KMS-11 (cell line): ENCODE data around the gene APOM.
A peak's percentile ranks its signal among the peaks of the same experiment; 100 is the strongest.

Source experiments
- H2AFZ ChIP-seq: fragments of 200-600 bp; sonication (generic); 2 replicates; pipeline ENCODE4 v1.6.1; 2016; ENCODE audit warnings: antibody characterized with exemption, mixed run types, low read depth
- H3K27ac ChIP-seq: fragments of 200-600 bp; sonication (generic); 2 replicates; pipeline ENCODE4 v1.6.1; 2016; ENCODE audit warnings: mild to moderate bottlenecking, mixed run types
- H3K27me3 ChIP-seq: fragments of 200-600 bp; sonication (generic); 2 replicates; pipeline ENCODE4 v1.6.1; 2017; ENCODE audit warnings: mild to moderate bottlenecking, low read depth, mixed run types, moderate library complexity; ENCODE audit not compliant: insufficient read depth
- H3K36me3 ChIP-seq: fragments of 200-600 bp; sonication (generic); 2 replicates; pipeline ENCODE4 v1.6.1; 2017; ENCODE audit warnings: mild to moderate bottlenecking, mixed run types; ENCODE audit not compliant: insufficient read depth
- H3K4me1 ChIP-seq: fragments of 200-600 bp; sonication (generic); 2 replicates; pipeline ENCODE4 v1.6.1; 2016; ENCODE audit warnings: mild to moderate bottlenecking, low read depth, mixed run types; ENCODE audit not compliant: poor library complexity, severe bottlenecking
- H3K4me2 ChIP-seq: fragments of 200-600 bp; sonication (generic); 2 replicates; pipeline ENCODE4 v1.7.0; 2016; ENCODE audit warnings: mild to moderate bottlenecking, mixed run types
- H3K4me3 ChIP-seq: fragments of 200-600 bp; sonication (generic); IDR thresholded peaks from 2 replicates; pipeline ENCODE4 v1.6.1; 2017; ENCODE audit warnings: low read depth, low read length, mixed read lengths; ENCODE audit not compliant: insufficient read depth
- H3K79me2 ChIP-seq: fragments of 200-600 bp; sonication (generic); 2 replicates; pipeline ENCODE4 v1.6.1; 2016; ENCODE audit warnings: low read depth, mixed run types; ENCODE audit not compliant: insufficient read depth
- H3K9ac ChIP-seq: fragments of 200-600 bp; sonication (generic); 2 replicates; pipeline ENCODE4 v1.6.1; 2016; ENCODE audit warnings: mild to moderate bottlenecking, mixed run types
- H4K20me1 ChIP-seq: fragments of 200-600 bp; sonication (generic); 2 replicates; pipeline ENCODE4 v1.6.1; 2016; ENCODE audit warnings: mild to moderate bottlenecking, mixed run types; ENCODE audit not compliant: insufficient read depth
- TF ChIP-seq, protein P1 (sequence below): fragments of 200-600 bp; sonication (generic); conservative IDR thresholded peaks from 2 replicates; pipeline ENCODE4 v1.6.1; 2017; ENCODE audit warnings: low read depth, mild to moderate bottlenecking, antibody characterized with exemption, low read length, moderate library complexity, mixed read lengths

The APOM gene

DNA sequence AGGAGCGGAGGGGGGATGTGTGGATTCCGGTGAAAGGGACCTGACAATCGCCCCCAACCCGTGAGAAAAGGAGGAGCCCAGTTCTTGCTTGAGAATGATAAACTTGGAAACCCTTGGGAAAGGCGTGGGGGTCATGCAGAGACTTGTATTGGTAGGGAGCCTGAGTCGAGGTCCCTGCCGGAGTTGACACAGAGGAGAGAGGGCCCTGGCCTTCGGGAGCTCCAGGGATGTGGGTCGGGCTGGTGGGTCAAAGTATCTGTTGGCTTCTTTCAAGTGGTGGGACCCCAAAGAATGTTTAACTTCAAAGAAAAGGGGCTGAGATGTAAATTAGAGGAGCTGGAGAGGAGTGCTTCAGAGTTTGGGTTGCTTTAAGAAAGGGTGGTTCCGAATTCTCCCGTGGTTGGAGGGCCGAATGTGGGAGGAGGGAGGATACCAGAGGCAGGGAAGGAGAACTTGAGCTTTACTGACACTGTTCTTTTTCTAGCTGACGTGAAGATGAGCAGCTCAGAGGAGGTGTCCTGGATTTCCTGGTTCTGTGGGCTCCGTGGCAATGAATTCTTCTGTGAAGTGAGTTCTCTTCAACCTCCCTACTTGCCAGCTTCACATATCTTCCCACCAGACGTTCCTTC is 10.8 kb downstream of the APOM start:
- no peak overlapping the region for H3K4me3 ChIP-seq
- no peaks in the 10 kb centered on the region for H4K20me1 ChIP-seq
- TF ChIP-seq, protein P1, sequence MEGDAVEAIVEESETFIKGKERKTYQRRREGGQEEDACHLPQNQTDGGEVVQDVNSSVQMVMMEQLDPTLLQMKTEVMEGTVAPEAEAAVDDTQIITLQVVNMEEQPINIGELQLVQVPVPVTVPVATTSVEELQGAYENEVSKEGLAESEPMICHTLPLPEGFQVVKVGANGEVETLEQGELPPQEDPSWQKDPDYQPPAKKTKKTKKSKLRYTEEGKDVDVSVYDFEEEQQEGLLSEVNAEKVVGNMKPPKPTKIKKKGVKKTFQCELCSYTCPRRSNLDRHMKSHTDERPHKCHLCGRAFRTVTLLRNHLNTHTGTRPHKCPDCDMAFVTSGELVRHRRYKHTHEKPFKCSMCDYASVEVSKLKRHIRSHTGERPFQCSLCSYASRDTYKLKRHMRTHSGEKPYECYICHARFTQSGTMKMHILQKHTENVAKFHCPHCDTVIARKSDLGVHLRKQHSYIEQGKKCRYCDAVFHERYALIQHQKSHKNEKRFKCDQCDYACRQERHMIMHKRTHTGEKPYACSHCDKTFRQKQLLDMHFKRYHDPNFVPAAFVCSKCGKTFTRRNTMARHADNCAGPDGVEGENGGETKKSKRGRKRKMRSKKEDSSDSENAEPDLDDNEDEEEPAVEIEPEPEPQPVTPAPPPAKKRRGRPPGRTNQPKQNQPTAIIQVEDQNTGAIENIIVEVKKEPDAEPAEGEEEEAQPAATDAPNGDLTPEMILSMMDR: no peak
- peak overlapping the region; percentile 41 for H3K27ac ChIP-seq
- H3K79me2 ChIP-seq: peaks cover 41% of the 10 kb centered on the region
- H3K4me1 ChIP-seq: peaks cover 36% of the 10 kb centered on the region
- peaks cover 4% of the 10 kb centered on the region; the same call in 1 of the 2 replicates for H3K36me3 ChIP-seq
- H3K4me2 ChIP-seq: peak overlapping the region; percentile 58
- peak overlapping the region; percentile 89 for H3K9ac ChIP-seq
- no peaks in the 10 kb centered on the region for H3K27me3 ChIP-seq
- H2AFZ ChIP-seq: peak overlapping the region; percentile 67

DNA sequence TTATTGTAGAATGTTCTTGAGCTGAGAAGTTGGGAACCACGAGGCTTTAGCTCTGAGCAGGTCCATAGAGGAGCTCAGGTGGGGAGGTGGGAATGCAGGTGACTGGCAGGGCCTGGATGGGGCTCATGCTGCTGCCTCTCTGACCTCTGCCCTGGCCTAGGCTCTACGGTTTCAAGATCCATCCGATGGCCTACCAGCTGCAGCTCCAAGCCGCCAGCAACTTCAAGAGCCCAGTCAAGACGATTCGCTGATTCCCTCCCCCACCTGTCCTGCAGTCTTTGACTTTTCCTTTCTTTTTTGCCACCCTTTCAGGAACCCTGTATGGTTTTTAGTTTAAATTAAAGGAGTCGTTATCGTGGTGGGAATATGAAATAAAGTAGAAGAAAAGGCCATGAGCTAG is 14.0 kb downstream of the APOM start, which contains the start of gene LY6G5B:
TSS of gene LY6G5B (plus strand) at position 301 of the 400 bp plus-strand sequence. CDS start 975 bp downstream, outside the sequence.
- Histone ChIP-seq H3K9ac (no peak within 1 kb of the TSS), H3K79me2 (peaks cover 25% of the 10 kb centered on the region), H4K20me1 (no peaks in the 10 kb centered on the region), H2AFZ (no peak within 1 kb of the TSS), H3K36me3 (peaks cover 4% of the 10 kb centered on the region; the same call in 1 of the 2 replicates), H3K4me3 (no peak within 1 kb of the TSS), H3K4me2 (no peak within 1 kb of the TSS), H3K27ac (no peak within 1 kb of the TSS), H3K27me3 (no peaks in the 10 kb centered on the region), H3K4me1 (peaks cover 10% of the 10 kb centered on the region)
- TF ChIP-seq, protein P1: no peak

GRCh38 chr6:31676322-31676903 is 20.7 kb downstream of the APOM start:
- H3K9ac ChIP-seq: no peak overlapping the region
- TF ChIP-seq, protein P1: no peak

GRCh38 chr6:31676904-31677303 is 21.2 kb downstream of the APOM start:
- Histone ChIP-seq H2AFZ (no peak overlapping the region), H4K20me1 (no peaks in the 10 kb centered on the region), H3K9ac (no peak overlapping the region), H3K4me3 (no peak overlapping the region), H3K36me3 (no peaks in the 10 kb centered on the region), H3K27ac (no peak overlapping the region), H3K4me2 (peak overlapping the region; percentile 13; the same call in 1 of the 2 replicates), H3K27me3 (no peaks in the 10 kb centered on the region), H3K4me1 (peaks cover 49% of the 10 kb centered on the region), H3K79me2 (no peaks in the 10 kb centered on the region)
- TF ChIP-seq, protein P1: no peak

More at GRCh38 chr6:31676322-31676903, 20.7 kb downstream of the APOM start:
- Histone ChIP-seq H3K36me3 (no peaks in the 10 kb centered on the region), H3K27me3 (no peaks in the 10 kb centered on the region), H4K20me1 (no peaks in the 10 kb centered on the region), H3K79me2 (no peaks in the 10 kb centered on the region), H3K27ac (no peak overlapping the region), H3K4me1 (peaks cover 47% of the 10 kb centered on the region), H2AFZ (no peak overlapping the region), H3K4me2 (no peak overlapping the region), H3K4me3 (no peak overlapping the region)
